Measurements from ENCODE around the gene P2RX3.

GRCh38 chr11:57324154-57324885, 13.8 kb upstream of the P2RX3 start:
- TF ChIP-seq CTCF (IDR thresholded peaks at IDR 0.05; ENCODE audit: borderline replicate concordance, extremely low read depth, low read length, poor library complexity, severe bottlenecking): no peak
- TF ChIP-seq EZH2 (IDR thresholded peaks at IDR 0.05; ENCODE audit: borderline replicate concordance, low read depth, low read length, severe bottlenecking): no peak
